Fibroblast of villous mesenchyme (primary cell): ENCODE results near the gene IGFN1. TPM values are rescaled to one million over a fixed set of nuclear protein-coding genes. Genes with fewer than 3 reads are reported as not detected.

Experiments
- DNase-seq: peaks from one replicate; pipeline ENCODE4 v3.0.0-alpha.2; 2010; ENCODE audit warnings: low read depth
- H3K4me3 ChIP-seq: 2 replicates; pipeline ENCODE4 v1.5.1; 2011; ENCODE audit warnings: low read depth, mild to moderate bottlenecking, low read length
- CTCF ChIP-seq: IDR thresholded peaks from 2 replicates; pipeline ENCODE4 v1.5.1; 2012; ENCODE audit warnings: low read depth, mild to moderate bottlenecking, low read length; ENCODE audit not compliant: insufficient read depth
- total RNA-seq: library from RNA; depleted of rRNA; stranded (reverse); fragments of >200 nt; gene quantifications from 2 replicates; pipeline ENCODE4 v1.2.3, GENCODE V29; 2012

Gene IGFN1
- under 0.01 TPM in 2 replicates for total RNA-seq

GRCh38 chr1:201190624-201191051 lies at the start of gene IGFN1:
IGFN1 (plus strand) TSS chr1:201190824; CDS start chr1:201193294, 2,470 bp downstream.
- no peak for DNase-seq
- H3K4me3 ChIP-seq, result no peak within 1 kb of the TSS
- TF ChIP-seq CTCF, result no peak

- TF ChIP-seq CTCF, result no peak
- H3K4me3 ChIP-seq, result no peak overlapping the region
- no peak for DNase-seq
Observed at GRCh38 chr1:201140941-201141260, 49.7 kb upstream of the IGFN1 start.

- no peak for DNase-seq
- H3K4me3 ChIP-seq, result no peak overlapping the region
- no peak for TF ChIP-seq CTCF
Observed at GRCh38 chr1:201141418-201141817, 49.2 kb upstream of the IGFN1 start.

GRCh38 chr1:201142011-201142848 lies 48.4 kb upstream of the IGFN1 start:
- H3K4me3 ChIP-seq, result no peak overlapping the region
- no peak for DNase-seq
- TF ChIP-seq CTCF, result no peak

- DNase-seq, result no peak
- no peak overlapping the region for H3K4me3 ChIP-seq
- no peak for TF ChIP-seq CTCF
Observed at GRCh38 chr1:201142849-201143725, 47.5 kb upstream of the IGFN1 start.

GRCh38 chr1:201143726-201144635 lies 46.6 kb upstream of the IGFN1 start:
- DNase-seq, result no peak
- no peak for TF ChIP-seq CTCF
- H3K4me3 ChIP-seq, result no peak overlapping the region
